ENCODE results near the gene JADE3. TPM values are rescaled to one million over a fixed set of nuclear protein-coding genes. Genes with fewer than 3 reads are reported as not detected.

JADE3 gene
- total RNA-seq, 2 donors from 2014 or later: 5.3 TPM

- no peak for DNase-seq
- ATAC-seq: no peak
- intact Hi-C loops (cut with DNase I): no loop called here
Observed at GRCh38 chrX:47080915-47081236, 168.7 kb downstream of the JADE3 start.

GRCh38 chrX:47091149-47091775, 179.0 kb downstream of the JADE3 start:
- intact Hi-C loops (cut with DNase I): no loop called here
- DNase-seq (no peak), ATAC-seq (no peak)

- ATAC-seq (no peak), DNase-seq (no peak)
- intact Hi-C loops (cut with DNase I): no loop called here
Observed at GRCh38 chrX:47093248-47093647, 181.0 kb downstream of the JADE3 start.

GRCh38 chrX:47093860-47094259, 181.6 kb downstream of the JADE3 start:
- intact Hi-C loops (cut with DNase I): no loop called here
- no peak for DNase-seq
- ATAC-seq: no peak

- DNase-seq: no peak
- intact Hi-C loops (cut with DNase I): no loop called here
- ATAC-seq: no peak
Observed at GRCh38 chrX:47097018-47097417, 184.8 kb downstream of the JADE3 start.

- ATAC-seq: no peak
- no peak for DNase-seq
- intact Hi-C loops (cut with DNase I): no loop called here
Observed at GRCh38 chrX:47098338-47099094, 186.3 kb downstream of the JADE3 start.

DNA sequence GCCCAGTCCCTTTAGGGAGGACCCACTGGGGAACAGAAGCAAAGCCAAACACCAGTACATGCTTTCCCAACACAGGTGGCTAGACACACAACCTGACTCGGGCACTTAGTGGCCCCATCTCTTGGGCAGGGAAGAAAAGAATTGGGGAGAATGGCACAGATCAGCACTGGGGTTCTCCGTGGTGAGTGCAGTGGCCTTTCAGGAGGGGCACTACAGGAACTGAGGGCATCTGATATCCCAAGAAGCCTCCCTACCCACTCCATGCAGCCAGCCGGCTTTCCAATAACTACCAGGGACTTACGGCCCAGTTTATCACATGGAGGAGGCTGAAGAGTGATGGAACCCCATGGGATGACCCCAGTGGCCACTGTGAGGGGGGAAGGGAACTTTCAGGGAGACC, 189.0 kb downstream of the JADE3 start:
- ATAC-seq: no peak
- no peak for DNase-seq
- intact Hi-C loops (cut with DNase I): no loop called here

Other genes with a start within 250 kb of the JADE3 start
- gene SLC9A7, start 153.3 kb upstream of the JADE3 start, total RNA-seq: 1 to 10 TPM; 4.0 to 4.8 TPM
- 1 to 10 TPM; 5.7 to 5.9 TPM for gene RP2, start 75.4 kb upstream of the JADE3 start, total RNA-seq
- 10 to 100 TPM in 1 of 2 donors, 1 to 10 TPM in 1; 9.3 to 13.9 TPM for gene RGN, start 166.0 kb downstream of the JADE3 start, total RNA-seq
- gene NDUFB11, start 232.3 kb downstream of the JADE3 start, total RNA-seq: 100 to 1,000 TPM; 137 to 138 TPM
- gene RBM10, start 232.8 kb downstream of the JADE3 start, total RNA-seq: 10 to 100 TPM; 22.1 to 23.9 TPM

Measured in left cardiac atrium (tissue), 4 donors.